BLaER1 (cell line): ENCODE measurements around the gene SLC2A9.

Experiments used
- H3K27ac ChIP-seq: shearing (Covaris generic); formaldehyde crosslinking; 2 replicates; pipeline ENCODE4 v1.8.1; 2022
- H3K27me3 ChIP-seq: shearing (Covaris generic); formaldehyde crosslinking; 2 replicates; pipeline ENCODE4 v1.8.1; 2022
- H3K36me3 ChIP-seq: shearing (Covaris generic); formaldehyde crosslinking; 2 replicates; pipeline ENCODE4 v1.8.1; 2022
- H3K4me1 ChIP-seq: shearing (Covaris generic); formaldehyde crosslinking; 2 replicates; pipeline ENCODE4 v1.8.1; 2022
- H3K4me2 ChIP-seq: shearing (Covaris generic); formaldehyde crosslinking; 2 replicates; pipeline ENCODE4 v1.8.1; 2022
- H3K4me3 ChIP-seq: shearing (Covaris generic); formaldehyde crosslinking; 2 replicates; pipeline ENCODE4 v1.8.1; 2022
- H3K9ac ChIP-seq: shearing (Covaris generic); formaldehyde crosslinking; 2 replicates; pipeline ENCODE4 v1.8.1; 2022
- H3K9me3 ChIP-seq: shearing (Covaris generic); formaldehyde crosslinking; 2 replicates; pipeline ENCODE4 v1.8.1; 2022
- H4K20me1 ChIP-seq: shearing (Covaris generic); formaldehyde crosslinking; 2 replicates; pipeline ENCODE4 v1.8.1; 2022
- Cebpa-rat ChIP-seq: shearing (Covaris generic); IDR thresholded peaks from 2 replicates; pipeline ENCODE4 v1.8.1; 2022

SLC2A9 gene

GRCh38 chr4:10056334-10057022, 35.2 kb upstream of the SLC2A9 start:
- no peaks in the 10 kb centered on the region for H3K36me3 ChIP-seq
- H3K4me1 ChIP-seq = peaks cover 23% of the 10 kb centered on the region
- H3K9ac ChIP-seq = no peak overlapping the region
- H3K27ac ChIP-seq = no peak overlapping the region
- H4K20me1 ChIP-seq = no peaks in the 10 kb centered on the region
- no peaks in the 10 kb centered on the region for H3K27me3 ChIP-seq
- no peak for TF ChIP-seq Cebpa-rat
- no peaks in the 10 kb centered on the region for H3K9me3 ChIP-seq
- no peak overlapping the region for H3K4me2 ChIP-seq
- no peak overlapping the region for H3K4me3 ChIP-seq

- no peaks in the 10 kb centered on the region for H3K27me3 ChIP-seq
- no peak overlapping the region for H3K4me2 ChIP-seq
- H3K36me3 ChIP-seq = no peaks in the 10 kb centered on the region
- H4K20me1 ChIP-seq = no peaks in the 10 kb centered on the region
- no peak overlapping the region for H3K9ac ChIP-seq
- peaks cover 17% of the 10 kb centered on the region for H3K4me1 ChIP-seq
- H3K9me3 ChIP-seq = no peaks in the 10 kb centered on the region
- H3K27ac ChIP-seq = no peak overlapping the region
- TF ChIP-seq Cebpa-rat = no peak
- H3K4me3 ChIP-seq = no peak overlapping the region
Measured at GRCh38 chr4:10055871-10056270, 34.6 kb upstream of the SLC2A9 start.

GRCh38 chr4:10054571-10055041, 33.3 kb upstream of the SLC2A9 start:
- TF ChIP-seq Cebpa-rat = no peak
- H3K27ac ChIP-seq = no peak overlapping the region

GRCh38 chr4:10053635-10054453, 32.5 kb upstream of the SLC2A9 start:
- peaks cover 13% of the 10 kb centered on the region for H3K4me1 ChIP-seq
- H3K4me2 ChIP-seq = no peak overlapping the region
- H3K9ac ChIP-seq = no peak overlapping the region
- no peak overlapping the region for H3K4me3 ChIP-seq
- H3K9me3 ChIP-seq = no peaks in the 10 kb centered on the region
- no peak for TF ChIP-seq Cebpa-rat
- H3K27me3 ChIP-seq = no peaks in the 10 kb centered on the region
- H3K27ac ChIP-seq = no peak overlapping the region
- no peaks in the 10 kb centered on the region for H3K36me3 ChIP-seq
- H4K20me1 ChIP-seq = no peaks in the 10 kb centered on the region

More at GRCh38 chr4:10054571-10055041, 33.3 kb upstream of the SLC2A9 start:
- Histone ChIP-seq H3K4me3 (no peak overlapping the region), H3K4me1 (peaks cover 13% of the 10 kb centered on the region), H3K9ac (no peak overlapping the region), H3K27me3 (no peaks in the 10 kb centered on the region), H3K4me2 (no peak overlapping the region), H4K20me1 (no peaks in the 10 kb centered on the region), H3K36me3 (no peaks in the 10 kb centered on the region), H3K9me3 (no peaks in the 10 kb centered on the region)

- H3K36me3 ChIP-seq = no peaks in the 10 kb centered on the region
- H3K4me3 ChIP-seq = no peak overlapping the region
- TF ChIP-seq Cebpa-rat = no peak
- H3K4me1 ChIP-seq = peaks cover 13% of the 10 kb centered on the region
- H3K4me2 ChIP-seq = no peak overlapping the region
- H3K9ac ChIP-seq = no peak overlapping the region
- H3K27ac ChIP-seq = no peak overlapping the region
- H3K27me3 ChIP-seq = no peaks in the 10 kb centered on the region
- no peaks in the 10 kb centered on the region for H3K9me3 ChIP-seq
- H4K20me1 ChIP-seq = no peaks in the 10 kb centered on the region
Measured at GRCh38 chr4:10051517-10052135, 30.3 kb upstream of the SLC2A9 start.

- H3K27me3 ChIP-seq = no peaks in the 10 kb centered on the region
- H3K4me2 ChIP-seq = no peak overlapping the region
- no peak overlapping the region for H3K9ac ChIP-seq
- no peaks in the 10 kb centered on the region for H3K36me3 ChIP-seq
- TF ChIP-seq Cebpa-rat = no peak
- H3K9me3 ChIP-seq = no peaks in the 10 kb centered on the region
- H3K4me3 ChIP-seq = no peak overlapping the region
- peaks cover 13% of the 10 kb centered on the region for H3K4me1 ChIP-seq
- no peak overlapping the region for H3K27ac ChIP-seq
- H4K20me1 ChIP-seq = no peaks in the 10 kb centered on the region
Measured at GRCh38 chr4:10050721-10051120, 29.4 kb upstream of the SLC2A9 start.

- no peaks in the 10 kb centered on the region for H4K20me1 ChIP-seq
- H3K27ac ChIP-seq = no peak overlapping the region
- H3K36me3 ChIP-seq = no peaks in the 10 kb centered on the region
- H3K4me2 ChIP-seq = no peak overlapping the region
- H3K27me3 ChIP-seq = no peaks in the 10 kb centered on the region
- no peak overlapping the region for H3K9ac ChIP-seq
- no peaks in the 10 kb centered on the region for H3K9me3 ChIP-seq
- TF ChIP-seq Cebpa-rat = no peak
- peaks cover 9% of the 10 kb centered on the region for H3K4me1 ChIP-seq
- no peak overlapping the region for H3K4me3 ChIP-seq
Measured at GRCh38 chr4:10050261-10050661, 29.0 kb upstream of the SLC2A9 start.

GRCh38 chr4:10048941-10049697, 27.8 kb upstream of the SLC2A9 start:
- Histone ChIP-seq H3K9ac (no peak overlapping the region), H4K20me1 (no peaks in the 10 kb centered on the region), H3K9me3 (0 out of 2 replicates have a peak, but pooled peaks cover under 1% of the 10 kb centered on the region), H3K27me3 (no peaks in the 10 kb centered on the region), H3K4me1 (no peaks in the 10 kb centered on the region), H3K4me2 (no peak overlapping the region), H3K36me3 (no peaks in the 10 kb centered on the region), H3K27ac (no peak overlapping the region), H3K4me3 (no peak overlapping the region)
- TF ChIP-seq Cebpa-rat = no peak

GRCh38 chr4:10047967-10048366, 26.7 kb upstream of the SLC2A9 start:
- Histone ChIP-seq H3K9ac (no peak overlapping the region), H4K20me1 (no peaks in the 10 kb centered on the region), H3K4me3 (no peak overlapping the region), H3K9me3 (peaks cover 12% of the 10 kb centered on the region), H3K27me3 (no peaks in the 10 kb centered on the region), H3K4me1 (no peaks in the 10 kb centered on the region), H3K4me2 (0 out of 2 replicates have a peak overlapping the region, but pooled peaks have one; percentile 5), H3K36me3 (no peaks in the 10 kb centered on the region), H3K27ac (no peak overlapping the region)
- TF ChIP-seq Cebpa-rat = no peak
